T-cell (primary cell): ENCODE results near the gene PTP4A1. TPM values are rescaled to one million over a fixed set of nuclear protein-coding genes. Genes with fewer than 3 reads are reported as not detected.

Source experiments
- ATAC-seq, 4 experiments: fragments of 200-7000 bp in 3 of 4; fragments of 150-1000 bp in 1 of 4; cut with Tn5 transposase; replicated peaks in 1 of 4; 1 replicate in 3 of 4; 2 replicates in 1 of 4; pipeline ENCODE4 v1.10.0; 2021; ENCODE audit warnings: moderate library complexity in 3 of 4, mild to moderate bottlenecking in 2 of 4, moderate number of reproducible peaks in 1 of 4
- CTCF ChIA-PET, 2 donors: fragments of 300-600 bp; sonication (Branson Sonifier 250); formaldehyde crosslinking; loops; one replicate each; lab custom pipeline; 2022; ENCODE audit warnings: antibody characterized with exemption in 2 of 2; lab: Charles Lee
- POLR2A ChIA-PET, 2 donors: fragments of 300-600 bp; sonication (Branson Sonifier 250); formaldehyde crosslinking; loops; one replicate each; lab custom pipeline; 2022; ENCODE audit warnings: antibody characterized with exemption in 2 of 2; lab: Charles Lee
- DNase-seq, 35 experiments: peaks; one replicate each; pipeline versions ENCODE4 v3.0.0 to v3.0.0-alpha.2; 2013 to 2023
- H3K27ac ChIP-seq: one replicate; pipeline ENCODE4 v1.5.1; 2013; ENCODE audit warnings: low read length
- H3K27me3 ChIP-seq, 2 experiments: replicated peaks in 1 of 2; 1 replicate in 1 of 2; 2 replicates in 1 of 2; pipeline versions ENCODE4 v1.6.1 to v1.7.0; 2013; ENCODE audit warnings: low read length in 1 of 2, mixed read lengths in 1 of 2; ENCODE audit not compliant: control insufficient read depth in 2 of 2, insufficient read depth in 2 of 2; ENCODE audit errors: extremely low read depth in 1 of 2
- H3K36me3 ChIP-seq, 2 donors: 1 replicate in 1 of 2; 2 replicates in 1 of 2; pipeline versions ENCODE4 v1.6.1 to v1.7.0; 2013; ENCODE audit warnings: low read length in 1 of 2; ENCODE audit not compliant: control insufficient read depth in 2 of 2, insufficient read depth in 1 of 2; ENCODE audit errors: extremely low read depth in 1 of 2
- H3K4me1 ChIP-seq, 2 experiments: 1 replicate in 1 of 2; 2 replicates in 1 of 2; pipeline versions ENCODE4 v1.6.1 to v1.7.0; 2013; ENCODE audit warnings: low read length in 2 of 2, mixed read lengths in 1 of 2; ENCODE audit not compliant: insufficient read depth in 2 of 2, control insufficient read depth in 1 of 2; ENCODE audit errors: extremely low read depth in 1 of 2
- H3K4me3 ChIP-seq, 2 donors: 1 replicate in 1 of 2; 2 replicates in 1 of 2; pipeline versions ENCODE4 v1.5.1 to v1.7.0; 2013; ENCODE audit warnings: mild to moderate bottlenecking in 2 of 2, low read length in 1 of 2, moderate library complexity in 1 of 2; ENCODE audit not compliant: control insufficient read depth in 1 of 2; ENCODE audit errors: extremely low read depth in 1 of 2
- H3K9me3 ChIP-seq: 2 replicates; pipeline ENCODE4 v1.7.0; 2013
- H3K27ac Mint-ChIP-seq, 2 donors: one replicate each; pipeline ENCODE4 v1.8.0; 2020 to 2021; ENCODE audit warnings: mild to moderate bottlenecking in 2 of 2, mixed read lengths in 2 of 2
- H3K27me3 Mint-ChIP-seq, 2 donors: one replicate each; pipeline ENCODE4 v1.8.0; 2021 to 2022; ENCODE audit warnings: mixed read lengths in 2 of 2
- H3K36me3 Mint-ChIP-seq: one replicate; pipeline ENCODE4 v1.8.0; 2021; ENCODE audit warnings: mixed read lengths
- H3K4me1 Mint-ChIP-seq, 3 donors: one replicate each; pipeline ENCODE4 v1.8.0; 2020 to 2022; ENCODE audit warnings: mixed read lengths in 3 of 3, mild to moderate bottlenecking in 1 of 3
- H3K4me3 Mint-ChIP-seq, 3 donors: one replicate each; pipeline ENCODE4 v1.8.0; 2020 to 2022; ENCODE audit warnings: mild to moderate bottlenecking in 3 of 3, mixed read lengths in 3 of 3, moderate library complexity in 3 of 3
- H3K9me3 Mint-ChIP-seq, 3 donors: one replicate each; pipeline ENCODE4 v1.8.0; 2020 to 2022; ENCODE audit warnings: mixed read lengths in 3 of 3
- WGBS: methylation state at CpG from one replicate; pipeline ENCODE4 v1.1.5; 2013; ENCODE audit warnings: missing lambda C conversion rate; ENCODE audit not compliant: insufficient coverage; 5-methylcytosine and 5-hydroxymethylcytosine counted together
- total RNA-seq, 35 experiments: library from RNA in 6 of 35; stranded (reverse) in 6 of 35; fragments of 120-200 nt in 1 of 35; gene quantifications; one replicate each; pipeline versions ENCODE4 v1.2.1 to v1.2.4 and lab custom pipeline; 2013 to 2026

The PTP4A1 gene
- total RNA-seq, 5 donors from 2014 or later (not counting 1 experiment from before 2014, with no cell fraction given), result 28.9 to 160 (median 32.0) TPM

- Mint-ChIP-seq H3K4me3 (no peak overlapping the region), H3K27ac (no peak overlapping the region), H3K4me1 (peaks cover 0 to 2% (median 0%) of the 10 kb centered on the region in 3 donors), H3K27me3 (peaks cover 19 to 24% of the 10 kb centered on the region in 2 donors), H3K9me3 (peaks cover 0 to 4% (median 2%) of the 10 kb centered on the region in 3 donors), H3K36me3 (no peaks in the 10 kb centered on the region)
- H3K36me3 ChIP-seq, result no peaks in the 10 kb centered on the region
- ATAC-seq, result no peak
- WGBS, result no CpG with 5 or more reads among the region's 1 CpG
- no peak overlapping the region for H3K27ac ChIP-seq
- peaks cover 0 to 3% of the 10 kb centered on the region in 2 experiments for H3K27me3 ChIP-seq
- ChIA-PET POLR2A (no interaction called here), CTCF (no interaction called here)
- H3K9me3 ChIP-seq, result no peaks in the 10 kb centered on the region
- H3K4me1 ChIP-seq, result no peaks in the 10 kb centered on the region
- H3K4me3 ChIP-seq, result no peak overlapping the region
- no peak for DNase-seq
Measured at GRCh38 chr6:63546697-63547096, 25.6 kb upstream of the PTP4A1 start.

GRCh38 chr6:63549076-63549475 lies 23.2 kb upstream of the PTP4A1 start:
- Histone ChIP-seq H3K27ac (no peak overlapping the region), H3K9me3 (no peaks in the 10 kb centered on the region), H3K27me3 (peaks cover 0 to 3% of the 10 kb centered on the region in 2 experiments), H3K4me1 (no peaks in the 10 kb centered on the region), H3K4me3 (no peak overlapping the region), H3K36me3 (no peaks in the 10 kb centered on the region)
- ATAC-seq, result no peak
- ChIA-PET CTCF (no interaction called here), POLR2A (no interaction called here)
- Mint-ChIP-seq H3K9me3 (no peaks in the 10 kb centered on the region), H3K4me3 (no peak overlapping the region), H3K4me1 (no peaks in the 10 kb centered on the region), H3K36me3 (no peaks in the 10 kb centered on the region), H3K27me3 (peaks cover 16 to 20% of the 10 kb centered on the region in 2 donors), H3K27ac (no peak overlapping the region)
- WGBS, result 67% methylated on average over 2 of the region's 5 CpGs
- no peak for DNase-seq

- H3K4me3 ChIP-seq, result no peak overlapping the region
- Mint-ChIP-seq H3K4me3 (no peak overlapping the region), H3K9me3 (no peaks in the 10 kb centered on the region), H3K4me1 (no peaks in the 10 kb centered on the region), H3K27ac (no peak overlapping the region), H3K36me3 (no peaks in the 10 kb centered on the region), H3K27me3 (peaks cover 13 to 21% of the 10 kb centered on the region in 2 donors)
- no peak overlapping the region for H3K27ac ChIP-seq
- POLR2A ChIA-PET, result no interaction called here
- DNase-seq (no peak), ATAC-seq (no peak)
- H3K9me3 ChIP-seq, result no peaks in the 10 kb centered on the region
- no peaks in the 10 kb centered on the region for H3K27me3 ChIP-seq
- 45% methylated on average over 2 of the region's 3 CpGs for WGBS
- no peaks in the 10 kb centered on the region for H3K36me3 ChIP-seq
- CTCF ChIA-PET, result interaction anchor here (0.6 to 0.7 kb wide), 2 partner anchors 23 to 34 kb away, joined by 3 read pairs; no protein-coding TSS in a partner anchor
- no peaks in the 10 kb centered on the region for H3K4me1 ChIP-seq
Measured at GRCh38 chr6:63553208-63553607, 19.1 kb upstream of the PTP4A1 start.

GRCh38 chr6:63553900-63554299 lies 18.4 kb upstream of the PTP4A1 start:
- peaks cover 18 to 25% of the 10 kb centered on the region in 2 donors for H3K27me3 Mint-ChIP-seq
- ChIA-PET POLR2A (no interaction called here), CTCF (no interaction called here)
- H3K36me3 Mint-ChIP-seq, result no peaks in the 10 kb centered on the region
- Histone ChIP-seq H3K27me3 (no peaks in the 10 kb centered on the region), H3K4me3 (no peak overlapping the region), H3K36me3 (no peaks in the 10 kb centered on the region), H3K9me3 (no peaks in the 10 kb centered on the region), H3K27ac (no peak overlapping the region), H3K4me1 (no peaks in the 10 kb centered on the region)
- H3K27ac Mint-ChIP-seq, result no peak overlapping the region
- no peak overlapping the region for H3K4me3 Mint-ChIP-seq
- no peak for ATAC-seq
- WGBS, result no CpG with 5 or more reads among the region's 1 CpG
- DNase-seq, result no peak
- no peaks in the 10 kb centered on the region for H3K4me1 Mint-ChIP-seq
- H3K9me3 Mint-ChIP-seq, result no peaks in the 10 kb centered on the region

DNA sequence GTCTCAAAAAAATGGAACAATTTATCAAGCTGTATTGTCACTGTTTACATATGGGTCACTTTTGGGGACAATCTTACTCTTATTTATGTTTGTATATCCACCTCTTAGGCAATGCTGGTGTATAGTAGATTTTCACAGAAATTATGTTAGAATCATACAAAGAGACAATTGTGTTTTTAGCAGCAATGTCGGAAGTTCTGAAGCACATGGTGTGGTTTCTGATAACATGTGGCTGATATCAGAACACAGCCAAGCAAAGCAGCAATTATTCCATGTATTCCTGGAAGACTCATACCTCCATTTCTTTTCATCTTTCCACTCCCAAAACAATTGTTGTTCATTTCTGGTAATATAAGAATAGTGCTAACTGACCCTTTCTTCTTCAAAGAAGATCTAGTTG lies 17.5 kb upstream of the PTP4A1 start:
- peaks cover 19 to 25% of the 10 kb centered on the region in 2 donors for H3K27me3 Mint-ChIP-seq
- H3K9me3 ChIP-seq, result no peaks in the 10 kb centered on the region
- H3K9me3 Mint-ChIP-seq, result no peaks in the 10 kb centered on the region
- no CpG with 5 or more reads among the region's 1 CpG for WGBS
- POLR2A ChIA-PET, result no interaction called here
- no peak overlapping the region for H3K4me3 ChIP-seq
- no peak for DNase-seq
- no peak overlapping the region for H3K27ac ChIP-seq
- no peaks in the 10 kb centered on the region for H3K36me3 ChIP-seq
- no peaks in the 10 kb centered on the region for H3K36me3 Mint-ChIP-seq
- no peaks in the 10 kb centered on the region for H3K4me1 ChIP-seq
- no peak overlapping the region for H3K4me3 Mint-ChIP-seq
- no peaks in the 10 kb centered on the region for H3K4me1 Mint-ChIP-seq
- no peak overlapping the region for H3K27ac Mint-ChIP-seq
- H3K27me3 ChIP-seq, result no peaks in the 10 kb centered on the region
- no peak for ATAC-seq
- CTCF ChIA-PET, result no interaction called here

GRCh38 chr6:63556369-63556768 lies 15.9 kb upstream of the PTP4A1 start:
- CTCF ChIA-PET, result interaction anchor here in 1 of 2 donors (0.6 kb wide), 1 partner anchor 75 kb away, joined by 3 read pairs; no protein-coding TSS in a partner anchor
- H3K4me1 Mint-ChIP-seq, result no peaks in the 10 kb centered on the region
- POLR2A ChIA-PET, result interaction anchor here in 1 of 2 donors (0.6 kb wide), 1 partner anchor 25 kb away, joined by 4 read pairs; no protein-coding TSS in a partner anchor
- Histone ChIP-seq H3K9me3 (no peaks in the 10 kb centered on the region), H3K4me1 (no peaks in the 10 kb centered on the region), H3K27me3 (no peaks in the 10 kb centered on the region), H3K36me3 (no peaks in the 10 kb centered on the region), H3K4me3 (no peak overlapping the region), H3K27ac (no peak overlapping the region)
- no peaks in the 10 kb centered on the region for H3K36me3 Mint-ChIP-seq
- peaks cover 19 to 29% of the 10 kb centered on the region in 2 donors for H3K27me3 Mint-ChIP-seq
- ATAC-seq (no peak), DNase-seq (no peak)
- H3K4me3 Mint-ChIP-seq, result no peak overlapping the region
- WGBS, result 100% methylated on average over 1 of the region's 4 CpGs
- no peak overlapping the region for H3K27ac Mint-ChIP-seq
- H3K9me3 Mint-ChIP-seq, result no peaks in the 10 kb centered on the region

- Histone ChIP-seq H3K27ac (no peak overlapping the region), H3K36me3 (no peaks in the 10 kb centered on the region), H3K4me1 (no peaks in the 10 kb centered on the region), H3K9me3 (no peaks in the 10 kb centered on the region), H3K27me3 (no peaks in the 10 kb centered on the region), H3K4me3 (no peak overlapping the region)
- DNase-seq (no peak), ATAC-seq (no peak)
- ChIA-PET POLR2A (no interaction called here), CTCF (no interaction called here)
- H3K27ac Mint-ChIP-seq, result no peak overlapping the region
- H3K27me3 Mint-ChIP-seq, result peaks cover 18 to 29% of the 10 kb centered on the region in 2 donors
- H3K36me3 Mint-ChIP-seq, result no peaks in the 10 kb centered on the region
- no peaks in the 10 kb centered on the region for H3K9me3 Mint-ChIP-seq
- H3K4me3 Mint-ChIP-seq, result no peak overlapping the region
- H3K4me1 Mint-ChIP-seq, result no peaks in the 10 kb centered on the region
Measured at GRCh38 chr6:63558278-63558677, 14.0 kb upstream of the PTP4A1 start.
